ENCODE measurements around the gene WBP1. TPM values are rescaled to one million over a fixed set of nuclear protein-coding genes. Genes with fewer than 3 reads are reported as not detected.

Gene WBP1
- total RNA-seq, 1 donor from 2014 or later = 113 TPM

DNA sequence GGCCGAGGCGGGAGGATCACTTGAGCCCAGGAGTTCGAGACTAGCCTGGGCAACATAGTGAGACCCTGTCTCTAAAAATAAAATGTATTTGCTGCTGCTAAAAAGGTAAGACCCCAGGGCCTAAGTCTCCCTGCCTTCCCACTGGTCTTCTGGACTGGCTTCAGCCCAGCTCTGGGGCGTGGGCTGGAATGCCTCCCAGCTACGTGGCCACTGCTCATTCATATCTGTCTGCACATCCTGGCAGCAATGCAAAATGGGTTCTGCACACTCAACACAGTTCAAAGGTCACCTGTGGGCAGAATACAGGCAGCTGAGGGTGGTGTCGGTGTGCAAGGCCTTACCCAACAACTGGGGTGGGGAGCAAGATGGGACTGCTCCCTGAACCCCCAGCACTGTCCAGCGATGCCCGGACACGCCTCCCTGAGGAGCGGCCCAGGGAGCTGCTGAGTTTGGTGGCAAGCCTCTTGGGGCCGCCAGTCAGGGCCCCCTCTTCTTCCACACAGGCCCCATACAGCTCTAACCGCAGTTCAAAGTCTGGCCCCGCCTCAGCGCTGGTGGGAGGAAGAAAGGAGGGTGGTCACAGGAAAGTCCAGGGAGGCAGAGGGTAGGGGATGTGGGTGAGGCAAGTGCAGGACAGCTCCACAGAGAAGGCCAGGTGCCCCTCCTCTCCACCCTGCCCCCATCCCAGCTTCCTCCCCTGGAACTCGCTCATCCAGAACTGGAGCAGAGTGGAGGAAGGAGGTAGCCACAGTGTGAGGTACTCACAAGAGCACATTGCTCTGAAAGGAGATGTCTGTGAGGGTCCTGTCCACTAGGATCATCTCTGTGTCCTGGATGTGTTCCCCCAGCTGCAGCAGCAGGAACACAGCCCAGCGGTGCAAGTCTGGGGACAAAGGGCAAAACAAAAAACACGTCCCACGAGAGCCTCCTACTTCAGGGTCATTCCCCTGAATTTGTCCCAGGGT lies 28.5 kb upstream of the WBP1 start:
- H3K9me3 Mint-ChIP-seq = no peaks in the 10 kb centered on the region
- no peak for DNase-seq (ENCODE audit: low spot score in 2 of 2, unreplicated experiment in 2 of 2)
- H3K4me3 Mint-ChIP-seq = no peak overlapping the region
- H3K27me3 Mint-ChIP-seq (ENCODE audit: low read depth) = no peaks in the 10 kb centered on the region
- H3K36me3 Mint-ChIP-seq = peaks cover 30% of the 10 kb centered on the region
- no peak for TF ChIP-seq CTCF (IDR thresholded peaks at IDR 0.05; ENCODE audit: unreplicated experiment)
- no peaks in the 10 kb centered on the region for H3K4me1 Mint-ChIP-seq
- H3K27ac Mint-ChIP-seq = no peak overlapping the region

DNA sequence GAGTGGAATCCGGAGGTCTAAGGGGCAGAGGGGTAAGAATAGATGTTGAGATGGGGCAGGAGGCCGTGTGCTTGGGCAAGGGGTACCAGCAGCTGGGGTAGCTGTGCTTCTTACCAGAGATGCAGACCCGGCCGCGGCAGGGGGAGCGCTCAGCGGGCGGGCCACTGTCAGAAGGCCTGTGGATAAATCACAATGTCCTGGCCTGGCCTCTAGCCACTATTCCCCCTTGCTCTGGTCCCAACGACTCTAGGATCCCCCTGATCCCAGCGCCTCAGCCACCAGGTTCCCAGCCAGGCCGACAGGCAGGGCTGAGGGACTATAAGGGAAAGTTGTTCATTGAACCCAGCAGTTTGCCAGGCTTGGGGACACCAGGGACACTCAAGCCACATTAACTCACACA lies 27.7 kb upstream of the WBP1 start:
- Mint-ChIP-seq H3K9me3 (no peaks in the 10 kb centered on the region), H3K27ac (no peak overlapping the region), H3K4me3 (no peak overlapping the region), H3K27me3 (ENCODE audit: low read depth) (no peaks in the 10 kb centered on the region), H3K4me1 (no peaks in the 10 kb centered on the region), H3K36me3 (peaks cover 30% of the 10 kb centered on the region)
- DNase-seq (ENCODE audit: low spot score in 2 of 2, unreplicated experiment in 2 of 2) = no peak
- TF ChIP-seq CTCF (IDR thresholded peaks at IDR 0.05; ENCODE audit: unreplicated experiment) = no peak

DNA sequence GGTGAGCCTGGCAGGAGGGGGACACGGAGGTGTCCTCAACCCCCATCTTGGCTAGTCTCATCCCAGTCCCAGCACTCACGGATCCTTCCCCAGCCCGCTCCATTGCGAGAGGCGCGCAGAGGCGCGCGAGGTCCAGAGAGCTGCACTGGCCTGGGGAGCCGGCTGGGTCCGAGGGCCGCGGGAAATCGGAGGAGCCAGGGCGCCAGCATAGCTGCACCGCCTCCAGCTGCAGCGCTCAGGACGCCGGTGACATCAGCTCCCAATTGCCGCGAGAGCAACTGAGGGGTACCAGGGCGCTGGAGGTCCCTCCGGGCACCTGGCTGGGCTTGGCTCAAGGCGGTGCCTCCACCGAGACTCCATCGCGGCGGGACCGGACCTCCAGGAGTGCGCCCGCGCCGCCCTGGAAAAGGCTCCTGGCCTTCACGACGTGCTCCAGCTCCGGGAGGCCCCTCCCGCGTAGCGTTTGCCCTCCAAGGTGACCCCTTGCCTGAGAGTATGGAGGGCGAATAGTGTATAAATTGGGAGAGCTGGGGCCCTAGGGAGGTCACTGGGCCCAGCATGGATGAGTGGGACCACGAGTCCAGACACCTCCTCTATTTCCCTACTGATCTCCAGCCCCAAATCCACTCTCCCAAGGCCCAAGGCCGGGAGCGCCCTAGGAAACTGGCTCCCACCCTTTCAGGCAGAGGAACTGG lies 22.0 kb upstream of the WBP1 start:
- Mint-ChIP-seq H3K4me1 (peaks cover 32% of the 10 kb centered on the region), H3K4me3 (no peak overlapping the region), H3K27me3 (ENCODE audit: low read depth) (no peaks in the 10 kb centered on the region), H3K36me3 (peaks cover 8% of the 10 kb centered on the region), H3K9me3 (no peaks in the 10 kb centered on the region), H3K27ac (no peak overlapping the region)
- TF ChIP-seq CTCF (IDR thresholded peaks at IDR 0.05; ENCODE audit: unreplicated experiment) = no peak
- no peak for DNase-seq (ENCODE audit: low spot score in 2 of 2, unreplicated experiment in 2 of 2)

DNA sequence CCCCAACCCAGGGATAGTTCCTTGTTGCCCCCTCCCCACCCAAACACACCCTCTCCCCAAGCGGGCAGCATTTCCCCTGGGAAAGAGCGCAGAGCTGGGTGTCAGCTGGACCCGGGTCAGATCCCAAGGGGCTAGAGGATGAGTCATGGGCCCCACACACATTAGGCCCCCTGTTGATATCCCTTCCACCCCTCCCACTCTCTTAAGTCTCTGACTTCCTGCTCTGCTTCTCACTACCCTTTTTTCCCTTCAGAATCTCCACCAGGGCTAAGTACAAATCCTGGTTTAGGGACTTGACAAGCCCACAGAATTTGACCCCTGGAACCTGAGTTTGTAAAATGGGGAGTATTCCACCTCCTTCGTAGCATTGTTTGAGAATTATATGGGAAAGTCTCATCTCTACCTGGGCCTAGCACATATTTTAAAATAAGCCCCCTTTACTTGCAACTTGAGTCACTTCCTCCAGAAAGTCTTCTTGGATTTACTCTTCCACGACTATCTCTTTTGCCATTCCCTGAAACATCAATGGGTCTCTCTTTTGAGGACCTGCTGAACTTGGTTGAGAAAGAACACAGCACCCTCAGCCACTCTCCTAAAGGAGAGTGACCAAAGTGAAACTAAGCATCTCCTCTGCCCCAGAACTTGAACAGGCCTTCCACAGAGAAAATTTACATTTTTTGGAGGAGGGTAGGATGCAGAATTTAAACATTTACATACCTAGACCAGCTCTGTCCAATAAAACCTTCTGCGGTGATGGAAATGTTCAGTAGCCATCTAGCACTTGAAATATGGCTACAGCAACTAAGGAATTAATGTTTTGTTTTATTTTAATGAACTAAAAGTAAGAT lies 21.2 kb upstream of the WBP1 start:
- Mint-ChIP-seq H3K27ac (no peak overlapping the region), H3K9me3 (no peaks in the 10 kb centered on the region), H3K36me3 (peaks cover 8% of the 10 kb centered on the region), H3K4me1 (peaks cover 33% of the 10 kb centered on the region), H3K27me3 (ENCODE audit: low read depth) (no peaks in the 10 kb centered on the region), H3K4me3 (no peak overlapping the region)
- DNase-seq (ENCODE audit: low spot score in 2 of 2, unreplicated experiment in 2 of 2) = no peak
- TF ChIP-seq CTCF (IDR thresholded peaks at IDR 0.05; ENCODE audit: unreplicated experiment) = no peak

- TF ChIP-seq CTCF (IDR thresholded peaks at IDR 0.05; ENCODE audit: unreplicated experiment) = no peak
- Mint-ChIP-seq H3K4me3 (peak overlapping the region; percentile 93), H3K27ac (peak overlapping the region; percentile 44), H3K27me3 (ENCODE audit: low read depth) (no peaks in the 10 kb centered on the region), H3K9me3 (no peaks in the 10 kb centered on the region), H3K36me3 (peaks cover 2% of the 10 kb centered on the region), H3K4me1 (peaks cover 37% of the 10 kb centered on the region)
- no peak for DNase-seq (ENCODE audit: low spot score in 2 of 2, unreplicated experiment in 2 of 2)
Observed at GRCh38 chr2:74438248-74438647, 20.0 kb upstream of the WBP1 start.

All from mesothelial cell of epicardium (in vitro differentiated cells).